GM19324 (cell line): ENCODE measurements around the gene CNPY2.
"Not testable (repeated sequence)": the region's sequence is repeated elsewhere in the genome, so short reads cannot be mapped to it uniquely, and the experiment has no call there.

Source experiments
- ATAC-seq: cut with Tn5 transposase; IDR thresholded peaks from one replicate; pipeline ENCODE4 v1.9.1; 2021; ENCODE audit warnings: mild to moderate bottlenecking, moderate library complexity; ENCODE audit not compliant: unreplicated experiment, low FRiP score

CNPY2 gene

GRCh38 chr12:56299308-56299852, 16.4 kb downstream of the CNPY2 start:
- ATAC-seq: no peak

- no peak for ATAC-seq
Observed at GRCh38 chr12:56298828-56299227, 17.0 kb downstream of the CNPY2 start.

GRCh38 chr12:56297400-56297799, 18.4 kb downstream of the CNPY2 start:
- ATAC-seq: no peak

GRCh38 chr12:56296295-56296694, 19.5 kb downstream of the CNPY2 start:
- no peak for ATAC-seq

GRCh38 chr12:56293795-56294194, 22.0 kb downstream of the CNPY2 start:
- no peak for ATAC-seq

- ATAC-seq: no peak
Observed at GRCh38 chr12:56288705-56289387, 26.9 kb downstream of the CNPY2 start.

GRCh38 chr12:56286044-56286830, 29.6 kb downstream of the CNPY2 start:
- ATAC-seq: no peak

GRCh38 chr12:56284263-56284662, 31.5 kb downstream of the CNPY2 start:
- ATAC-seq: not testable (repeated sequence)

- no peak for ATAC-seq
Observed at GRCh38 chr12:56282579-56282978, 33.2 kb downstream of the CNPY2 start.

- ATAC-seq: no peak
Observed at GRCh38 chr12:56282030-56282429, 33.8 kb downstream of the CNPY2 start.

- ATAC-seq: no peak
Observed at GRCh38 chr12:56280849-56281248, 34.9 kb downstream of the CNPY2 start.

GRCh38 chr12:56278905-56279304, 36.9 kb downstream of the CNPY2 start:
- ATAC-seq: no peak

GRCh38 chr12:56274299-56274698, 41.5 kb downstream of the CNPY2 start:
- no peak for ATAC-seq

- ATAC-seq: not testable (repeated sequence)
Observed at GRCh38 chr12:56272468-56272867, 43.3 kb downstream of the CNPY2 start.

GRCh38 chr12:56271031-56271430, 44.8 kb downstream of the CNPY2 start:
- ATAC-seq: no peak

- ATAC-seq: peak; percentile 5
Observed at GRCh38 chr12:56267443-56268071, 48.2 kb downstream of the CNPY2 start.

GRCh38 chr12:56266693-56267442, 48.9 kb downstream of the CNPY2 start, which contains the start of gene COQ10A:
Gene COQ10A (plus strand): TSS chr12:56266942. CDS start chr12:56267119, 177 bp downstream.
- peak; percentile 90 for ATAC-seq

GRCh38 chr12:56266068-56266692, 49.6 kb downstream of the CNPY2 start:
- not testable (repeated sequence) for ATAC-seq

- not testable (repeated sequence) for ATAC-seq
Observed at GRCh38 chr12:56262955-56263354, 52.8 kb downstream of the CNPY2 start.
